SIG-M5 (cell line): ENCODE results near the gene ILF2.
"Not testable (repeated sequence)": the region's sequence is repeated elsewhere in the genome, so short reads cannot be mapped to it uniquely, and the experiment has no call there.

Experiments
- DNase-seq: peaks from one replicate; lab custom pipeline; 2025; lab: John Stamatoyannopoulos, UW

Gene ILF2

DNA sequence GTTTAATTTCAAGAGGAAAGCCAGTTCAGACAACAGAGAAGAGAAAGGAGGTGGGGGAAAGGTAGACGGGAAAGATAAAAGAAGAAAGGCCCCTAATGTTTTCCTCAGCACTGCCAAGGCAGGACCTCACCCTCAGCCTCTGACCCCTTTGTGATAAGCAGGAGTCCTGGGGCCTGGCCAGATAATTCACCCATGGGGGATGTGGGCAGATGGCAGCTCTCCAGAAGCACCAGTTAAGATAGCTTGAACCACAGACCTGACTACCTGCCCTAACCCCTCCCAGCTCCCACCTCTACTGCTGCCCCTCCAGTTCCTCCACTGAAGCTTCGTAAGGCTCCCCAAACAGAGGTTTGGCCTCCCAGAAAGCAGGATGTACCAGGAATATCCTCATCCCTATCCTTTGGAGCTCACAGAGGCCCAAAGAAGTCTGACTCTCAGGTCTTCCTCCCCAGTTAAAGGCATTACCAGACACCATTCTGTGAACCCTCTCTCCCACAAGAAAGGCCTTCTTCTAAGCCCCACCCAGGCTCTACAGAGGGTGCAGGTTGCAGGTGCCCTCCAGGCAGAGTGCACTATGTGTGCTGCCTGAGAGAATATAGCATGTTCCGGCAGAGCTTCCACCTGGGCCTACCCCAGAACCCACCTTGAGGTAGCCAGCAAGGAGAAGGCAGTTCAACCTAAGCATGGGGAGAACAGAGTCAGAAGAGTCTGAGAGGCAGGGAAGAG is 21.5 kb downstream of the ILF2 start:
- DNase-seq: no peak

DNA sequence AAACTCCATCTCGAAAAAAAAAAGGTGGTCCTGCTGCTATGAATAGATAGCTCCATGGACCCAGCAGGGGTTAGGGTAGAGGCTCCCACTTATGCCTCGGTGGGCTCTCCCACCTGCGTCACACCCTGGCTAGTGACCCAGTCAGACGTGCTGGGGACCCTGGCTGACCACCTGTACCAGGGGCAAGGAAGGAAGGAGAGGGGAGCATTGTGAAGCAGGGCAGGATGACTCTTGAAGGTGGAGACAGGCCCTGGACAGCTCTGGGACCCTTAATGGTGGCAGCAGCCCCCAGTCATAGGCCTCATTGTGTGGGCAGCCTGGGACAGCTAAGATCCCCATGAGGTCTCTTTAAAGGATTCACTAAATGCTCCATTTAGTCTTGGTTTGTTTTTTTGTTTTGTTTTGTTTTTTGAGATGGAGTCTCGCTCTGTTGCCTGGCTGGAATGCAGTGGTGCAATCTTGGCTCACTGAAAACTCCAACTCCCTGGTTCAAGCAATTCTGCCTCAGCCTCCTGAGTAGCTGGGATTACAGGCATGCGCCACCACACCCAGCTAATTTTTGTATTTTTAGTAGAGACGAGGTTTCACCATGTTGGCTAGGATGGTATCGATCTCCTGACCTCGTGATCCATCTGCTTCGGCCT is 22.7 kb downstream of the ILF2 start:
- DNase-seq: no peak

DNA sequence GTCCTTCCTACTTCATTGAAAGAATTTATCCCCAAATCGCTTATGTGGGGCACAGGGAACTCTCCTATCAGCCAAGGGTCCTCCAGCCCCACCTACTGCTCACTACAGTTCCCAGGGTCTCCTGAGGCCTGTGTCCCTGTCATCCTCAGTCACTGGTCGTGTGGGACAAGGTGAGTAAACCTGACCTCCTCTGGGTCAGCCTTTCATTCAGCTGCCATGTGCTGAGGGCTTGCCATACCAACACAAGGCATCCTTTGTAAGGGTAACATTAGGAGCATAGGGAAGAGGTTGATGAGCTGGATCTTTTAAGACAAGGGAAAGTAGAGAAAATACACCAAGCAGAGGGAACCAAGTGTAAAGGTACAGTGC is 23.5 kb downstream of the ILF2 start:
- DNase-seq: no peak

DNA sequence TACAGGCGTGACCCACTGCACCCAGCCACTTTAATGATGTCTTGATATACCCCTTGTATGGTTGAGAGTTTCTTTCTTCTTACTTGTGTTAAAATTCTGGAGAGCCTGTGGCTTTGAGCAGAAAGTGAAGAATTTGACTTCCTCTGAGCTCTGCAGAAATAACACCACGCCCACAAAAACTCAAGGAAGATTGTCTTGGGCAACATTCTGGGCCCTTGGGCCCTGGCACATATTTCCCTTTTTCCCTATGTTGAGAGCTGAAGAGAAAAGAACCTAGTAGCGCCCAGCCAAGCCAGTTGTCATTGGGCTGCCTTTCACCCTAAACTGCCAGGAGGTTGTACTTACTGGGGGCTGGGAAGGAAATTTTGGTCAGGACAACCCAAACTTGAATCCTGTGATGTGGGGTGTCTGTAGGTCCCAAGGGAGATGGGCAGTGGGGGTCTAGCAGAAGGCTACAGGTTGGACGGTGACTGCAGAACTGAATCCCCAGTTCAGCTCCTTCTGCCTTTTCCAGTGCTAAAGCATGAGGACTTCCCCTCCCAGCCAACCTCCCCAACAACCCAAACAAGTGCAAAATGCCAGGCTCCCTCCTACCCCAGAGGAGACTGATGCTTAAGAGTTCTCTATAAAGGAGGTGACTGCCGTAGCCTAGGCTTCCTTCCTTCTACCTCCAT is 24.0 kb downstream of the ILF2 start:
- no peak for DNase-seq

DNA sequence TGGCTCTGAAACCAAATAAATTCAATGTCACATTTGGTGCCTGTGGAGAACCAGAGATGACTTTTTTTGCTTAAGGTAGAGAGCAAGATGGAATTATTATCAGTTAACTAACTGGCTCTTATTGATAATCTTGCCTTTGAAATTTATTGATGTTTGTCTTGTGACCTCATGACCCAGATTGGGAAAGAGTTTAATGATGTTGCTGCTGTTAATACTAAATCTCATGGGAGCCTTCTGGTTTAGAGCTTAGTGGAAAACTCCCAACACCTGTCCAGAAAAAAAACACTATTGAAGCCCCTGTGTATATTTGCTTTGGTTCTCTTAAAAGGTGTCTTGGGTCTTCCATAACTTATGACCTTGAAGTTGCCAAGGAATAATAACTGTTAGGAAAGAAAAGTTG is 27.0 kb downstream of the ILF2 start:
- no peak for DNase-seq

DNA sequence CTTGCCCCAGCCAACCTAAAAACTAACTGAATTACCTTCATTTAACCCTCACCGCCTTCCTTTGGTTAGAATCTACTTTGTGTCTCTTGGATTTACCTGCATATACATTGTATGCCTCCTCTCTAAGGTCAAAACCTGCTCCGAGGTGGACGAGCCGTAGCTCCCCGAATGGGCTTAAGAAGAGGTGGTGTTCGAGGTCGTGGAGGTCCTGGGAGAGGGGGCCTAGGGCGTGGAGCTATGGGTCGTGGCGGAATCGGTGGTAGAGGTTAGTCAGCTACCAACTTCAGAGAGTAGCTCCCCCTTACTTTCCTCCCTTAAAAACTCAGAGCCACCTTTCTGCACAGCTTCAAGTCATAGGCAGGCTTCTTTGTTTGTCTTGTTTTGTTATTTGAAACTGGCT is 27.7 kb downstream of the ILF2 start:
- no peak for DNase-seq

DNA sequence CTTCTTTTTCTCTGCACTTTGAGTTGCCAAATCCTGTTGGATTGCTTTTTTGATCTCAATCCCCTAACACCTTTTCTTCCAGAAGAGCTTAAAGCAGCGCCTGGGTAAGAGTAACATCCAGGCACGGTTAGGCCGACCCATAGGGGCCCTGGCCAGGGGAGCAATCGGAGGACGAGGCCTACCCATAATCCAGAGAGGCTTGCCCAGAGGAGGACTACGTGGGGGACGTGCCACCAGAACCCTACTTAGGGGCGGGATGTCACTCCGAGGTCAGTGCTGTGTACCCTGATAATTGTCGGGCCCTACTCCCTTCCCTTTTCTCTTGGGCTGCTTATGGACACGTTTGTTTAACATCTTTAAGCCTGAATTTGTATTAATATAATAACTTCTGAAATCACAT is 28.6 kb downstream of the ILF2 start:
- DNase-seq: no peak

DNA sequence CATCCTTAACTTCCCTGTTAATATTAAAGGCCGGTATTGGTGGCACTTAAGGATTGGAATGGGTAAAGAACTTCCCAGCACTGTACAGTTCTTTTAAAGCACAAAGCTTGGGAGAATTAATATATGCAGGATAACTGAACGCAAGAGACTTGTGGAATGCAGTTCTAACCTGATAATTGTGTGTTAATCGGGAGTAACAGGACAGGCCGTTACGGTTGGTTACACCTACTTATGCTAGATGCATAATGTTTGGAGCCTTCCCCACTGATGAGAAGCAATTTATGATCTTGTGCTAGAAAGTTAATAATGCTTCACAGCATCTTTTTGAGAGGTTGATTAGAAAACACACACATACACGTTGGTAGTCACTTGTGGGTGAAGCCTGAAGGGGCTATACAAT is 29.9 kb downstream of the ILF2 start:
- no peak for DNase-seq

DNA sequence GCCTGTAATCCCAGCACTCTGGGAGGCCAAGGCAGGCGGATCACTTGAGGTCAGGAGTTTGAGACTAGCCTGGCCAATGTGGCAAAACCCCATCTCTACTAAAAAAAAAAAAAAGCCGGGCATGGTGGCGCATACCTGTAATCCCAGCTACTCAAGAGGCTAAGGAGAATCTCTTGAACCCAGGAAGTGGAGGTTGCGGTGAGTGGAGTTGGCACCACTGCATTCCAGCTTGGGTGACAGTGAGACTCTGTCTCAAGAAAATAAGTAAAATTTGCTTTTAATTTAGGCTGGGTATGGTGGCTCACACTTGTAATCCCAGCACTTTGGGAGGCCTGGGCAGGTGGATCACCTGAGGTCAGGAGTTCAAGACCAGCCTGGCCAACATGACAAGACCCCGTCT is 30.6 kb downstream of the ILF2 start:
- DNase-seq: not testable (repeated sequence)

DNA sequence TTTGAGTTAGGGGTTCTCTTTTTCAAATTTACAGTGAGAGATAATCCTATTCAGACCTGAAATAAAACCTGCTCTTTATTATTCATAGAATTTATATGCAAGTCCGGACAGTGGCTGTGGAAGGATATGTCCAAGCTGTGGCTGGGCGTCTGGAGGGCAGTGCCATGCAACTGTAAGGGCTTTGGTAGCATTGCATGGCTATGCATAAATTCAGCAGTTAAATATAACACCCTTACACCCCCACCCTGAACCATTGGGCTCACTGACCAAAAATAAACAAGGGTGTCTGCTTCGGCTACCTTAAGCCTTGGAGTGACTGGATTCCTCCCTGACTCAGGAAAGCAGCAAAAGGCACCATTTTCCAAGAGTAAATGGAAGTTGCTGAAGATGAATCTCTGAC is 31.5 kb downstream of the ILF2 start:
- DNase-seq: no peak

DNA sequence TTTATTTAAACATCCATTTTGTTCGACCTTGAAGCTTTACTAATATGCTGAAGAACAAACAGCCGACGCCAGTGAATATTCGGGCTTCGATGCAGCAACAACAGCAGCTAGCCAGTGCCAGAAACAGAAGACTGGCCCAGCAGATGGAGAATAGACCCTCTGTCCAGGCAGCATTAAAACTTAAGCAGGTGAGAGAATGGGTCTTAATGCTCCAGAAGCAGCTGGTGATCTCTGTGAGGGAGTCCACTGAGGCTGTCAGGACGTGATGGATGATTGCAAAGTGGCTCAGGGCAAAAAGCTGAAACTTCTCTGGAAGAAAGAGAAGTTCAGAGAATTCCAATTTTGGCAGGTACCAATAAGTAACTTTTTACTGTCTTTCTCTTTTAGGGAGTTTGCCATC is 32.5 kb downstream of the ILF2 start:
- no peak for DNase-seq

DNA sequence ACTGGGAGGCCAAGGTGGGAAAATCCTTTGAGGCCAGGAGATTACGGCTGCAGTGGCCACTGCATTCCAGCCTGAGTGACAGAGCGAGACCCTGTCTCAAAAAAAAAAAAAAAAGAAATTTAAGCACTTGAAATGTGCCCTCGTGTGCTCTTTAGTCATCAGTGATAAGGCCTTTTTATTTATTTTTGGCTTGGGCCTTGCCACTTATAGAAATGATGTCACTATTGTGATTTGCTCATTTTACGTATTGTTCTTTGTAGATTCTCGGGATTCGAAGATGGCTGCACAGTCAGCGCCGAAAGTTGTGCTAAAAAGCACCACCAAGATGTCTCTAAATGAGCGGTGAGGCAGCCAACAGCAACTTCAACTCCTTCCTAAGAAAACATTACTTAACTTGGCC is 34.5 kb downstream of the ILF2 start:
- no peak for DNase-seq

DNA sequence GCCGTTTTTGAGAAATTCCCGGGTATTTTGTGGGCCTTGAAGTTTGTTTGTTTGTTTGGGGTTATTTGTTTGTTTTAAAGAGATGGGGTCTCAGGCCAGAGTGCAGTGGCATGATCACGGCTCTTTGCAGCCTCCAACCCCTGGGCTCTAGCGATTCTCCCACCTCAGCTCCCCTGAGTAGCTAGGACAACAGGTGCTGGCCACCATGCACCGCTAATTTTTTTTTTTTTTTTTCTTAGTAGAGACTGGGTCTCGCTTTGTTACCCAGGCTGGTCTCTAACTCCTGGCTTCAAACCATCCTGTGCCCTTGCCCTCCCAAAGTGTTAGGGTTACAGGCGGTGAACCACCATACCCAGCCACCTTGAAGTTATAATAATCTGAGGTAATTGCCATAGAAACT is 34.9 kb downstream of the ILF2 start:
- DNase-seq: no peak

DNA sequence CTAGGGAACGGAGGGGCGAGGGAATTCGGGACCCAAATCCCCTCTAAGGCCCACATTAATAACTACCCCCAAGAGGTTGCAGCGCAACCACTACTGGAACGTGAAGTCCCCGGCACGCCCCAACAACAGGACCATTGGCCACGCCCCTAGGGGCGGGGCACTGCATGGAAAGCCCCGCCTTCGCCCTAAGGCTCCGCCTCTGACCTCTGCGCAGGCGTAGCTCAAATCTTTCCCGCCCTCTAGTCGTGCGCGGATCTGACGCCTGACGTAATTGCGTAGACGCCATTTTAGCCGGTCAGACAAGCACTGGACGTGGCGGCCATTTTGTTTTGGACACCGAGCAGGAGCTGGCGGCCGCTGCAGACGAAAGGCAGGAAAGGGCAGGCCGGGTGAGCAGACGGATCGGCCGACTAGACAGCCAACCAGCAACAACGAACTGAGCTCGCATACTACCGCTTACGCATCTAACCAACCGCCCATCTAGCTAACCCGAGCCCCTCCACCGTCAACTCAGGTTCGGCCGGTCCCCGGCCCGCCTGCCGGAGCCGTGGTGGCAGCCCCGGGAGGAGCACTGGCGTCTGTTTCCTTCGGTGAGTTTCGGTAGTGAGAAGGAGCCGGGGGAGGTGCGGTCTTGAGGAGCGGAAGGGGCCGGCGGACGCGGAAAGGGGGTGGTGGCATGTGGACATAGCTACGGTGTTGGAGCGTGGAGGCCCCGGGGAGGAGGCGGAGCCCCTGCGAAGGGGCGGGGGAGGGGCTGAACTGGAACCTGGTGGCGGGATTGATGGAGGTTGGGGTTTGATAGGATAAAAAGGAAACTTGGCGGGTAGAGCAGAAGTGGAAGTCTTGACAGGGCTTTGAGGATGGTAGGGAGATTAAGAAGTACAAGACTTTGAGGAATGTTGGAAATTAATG is 36.8 kb downstream of the ILF2 start, which contains the start of gene CHTOP:
Gene CHTOP, plus strand, starts transcription at position 313 of the 912 bp plus-strand sequence. CDS start 2,523 bp downstream, outside the sequence.
- DNase-seq: peak; percentile 83

DNA sequence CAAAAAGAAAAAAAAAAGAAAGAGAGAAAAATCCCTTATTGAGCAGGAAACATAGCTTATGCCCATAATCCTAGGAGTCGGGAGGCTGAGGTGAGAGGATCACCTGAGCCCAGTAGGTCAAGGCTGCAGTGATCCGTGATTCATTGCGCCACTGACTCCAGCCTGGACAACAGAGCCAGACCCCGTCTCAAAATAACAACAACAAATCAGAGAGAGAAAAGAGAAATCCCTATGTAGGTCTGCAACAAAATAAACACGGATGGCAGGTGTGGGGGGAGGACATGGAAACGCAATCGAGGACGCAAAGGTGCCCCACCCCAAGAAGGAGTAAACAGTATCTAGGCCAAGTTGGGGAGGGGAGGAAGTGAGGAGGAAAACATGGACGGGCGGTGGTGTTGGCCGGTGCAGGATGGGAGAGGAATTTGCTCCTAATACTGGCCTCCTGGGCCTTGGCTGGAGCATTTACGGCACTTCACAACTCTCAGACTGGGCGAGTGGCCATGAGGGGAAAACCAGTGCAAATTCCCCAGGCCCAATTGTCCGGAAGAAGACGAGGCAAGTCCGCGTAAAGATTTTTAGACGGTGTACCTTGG is 37.5 kb downstream of the ILF2 start:
- no peak for DNase-seq

DNA sequence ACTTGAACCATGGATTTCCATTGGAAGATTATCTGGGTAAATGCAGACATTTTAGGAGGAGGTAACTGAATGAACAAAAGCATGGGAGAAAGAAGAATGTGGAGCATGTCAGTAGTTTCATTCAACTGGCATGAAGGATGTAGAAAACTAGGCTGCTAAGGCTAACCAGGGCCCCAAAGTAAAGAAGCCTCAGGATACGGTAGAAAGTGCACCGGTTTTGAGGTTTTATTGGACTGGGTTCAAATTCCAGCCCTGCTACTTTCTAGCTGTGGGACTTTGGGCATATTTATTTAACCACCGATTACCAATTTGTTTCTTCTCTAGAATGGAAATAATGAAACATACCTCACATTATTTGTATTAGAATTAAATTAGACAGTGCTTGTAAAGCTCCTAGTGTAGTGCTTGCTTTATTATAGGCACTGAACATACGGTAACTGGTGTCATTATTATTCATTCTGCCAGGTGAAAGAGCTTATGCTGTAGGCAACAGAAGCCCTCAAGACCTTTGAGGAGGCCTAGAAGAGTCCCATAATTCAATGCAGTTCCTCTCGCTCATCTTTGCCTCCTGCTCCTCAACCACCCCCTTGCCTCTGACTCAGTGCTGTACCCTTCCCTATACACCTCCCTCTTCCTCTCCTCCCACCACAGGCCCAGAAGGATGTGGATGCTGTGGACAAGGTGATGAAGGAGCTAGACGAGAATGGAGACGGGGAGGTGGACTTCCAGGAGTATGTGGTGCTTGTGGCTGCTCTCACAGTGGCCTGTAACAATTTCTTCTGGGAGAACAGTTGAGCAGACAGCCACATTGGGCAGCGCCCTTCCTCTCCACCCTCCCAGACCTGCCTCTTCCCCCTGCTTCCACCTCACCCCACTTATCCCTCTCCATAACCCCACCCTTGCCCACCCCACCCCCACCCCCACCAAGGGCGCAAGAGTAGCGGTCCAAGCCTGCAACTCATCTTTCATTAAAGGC is 39.5 kb downstream of the ILF2 start:
- no peak for DNase-seq

DNA sequence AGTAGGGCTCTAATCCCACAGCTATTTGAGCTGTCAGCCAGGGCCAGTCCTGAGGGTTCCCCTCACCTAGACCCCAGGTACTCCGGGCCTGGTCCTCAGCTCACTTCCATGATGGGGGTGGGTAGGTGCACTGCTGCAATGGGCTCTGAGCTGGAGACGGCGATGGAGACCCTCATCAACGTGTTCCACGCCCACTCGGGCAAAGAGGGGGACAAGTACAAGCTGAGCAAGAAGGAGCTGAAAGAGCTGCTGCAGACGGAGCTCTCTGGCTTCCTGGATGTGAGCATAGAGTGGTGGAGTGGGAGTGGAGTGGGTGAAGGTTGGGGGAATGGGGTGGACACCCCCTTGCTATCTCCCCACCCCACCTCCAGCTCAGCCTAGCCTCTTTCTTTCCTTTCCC is 40.4 kb downstream of the ILF2 start:
- DNase-seq: no peak

DNA sequence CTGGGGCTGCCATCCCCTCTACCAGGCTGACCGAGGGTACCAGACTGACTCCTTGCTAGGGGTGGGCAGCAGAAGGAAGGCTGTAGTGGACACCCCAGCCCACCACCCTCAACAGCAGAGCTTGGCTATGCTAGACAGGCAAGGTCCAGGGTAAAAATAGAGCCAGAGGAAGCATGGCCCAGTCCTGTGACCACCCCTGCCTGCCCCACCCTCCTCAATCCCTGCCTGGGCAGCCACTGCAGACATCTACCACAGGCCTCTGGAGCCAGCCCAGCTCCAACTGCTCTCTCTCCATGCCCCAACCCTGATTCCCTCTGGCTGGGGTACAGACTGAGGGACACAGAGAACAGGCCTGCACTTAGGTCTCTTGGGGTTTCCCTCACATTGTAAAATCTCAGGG is 40.8 kb downstream of the ILF2 start:
- no peak for DNase-seq

DNA sequence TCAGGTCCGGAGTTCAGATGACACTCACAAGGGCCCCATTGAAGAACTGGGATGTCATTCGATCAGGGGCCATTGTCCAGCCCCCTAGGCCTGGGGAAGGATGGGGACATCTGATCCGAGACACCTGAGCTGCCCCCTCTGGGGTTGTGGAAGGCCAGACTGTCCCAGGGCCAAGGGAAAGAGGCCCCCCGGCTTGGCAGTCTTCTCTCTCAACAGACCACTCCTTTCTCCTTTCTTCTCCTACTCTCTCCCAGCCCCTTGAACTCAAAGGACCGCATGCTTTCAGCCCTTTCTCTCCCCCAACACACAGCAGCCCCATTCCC is 41.5 kb downstream of the ILF2 start:
- DNase-seq: no peak

DNA sequence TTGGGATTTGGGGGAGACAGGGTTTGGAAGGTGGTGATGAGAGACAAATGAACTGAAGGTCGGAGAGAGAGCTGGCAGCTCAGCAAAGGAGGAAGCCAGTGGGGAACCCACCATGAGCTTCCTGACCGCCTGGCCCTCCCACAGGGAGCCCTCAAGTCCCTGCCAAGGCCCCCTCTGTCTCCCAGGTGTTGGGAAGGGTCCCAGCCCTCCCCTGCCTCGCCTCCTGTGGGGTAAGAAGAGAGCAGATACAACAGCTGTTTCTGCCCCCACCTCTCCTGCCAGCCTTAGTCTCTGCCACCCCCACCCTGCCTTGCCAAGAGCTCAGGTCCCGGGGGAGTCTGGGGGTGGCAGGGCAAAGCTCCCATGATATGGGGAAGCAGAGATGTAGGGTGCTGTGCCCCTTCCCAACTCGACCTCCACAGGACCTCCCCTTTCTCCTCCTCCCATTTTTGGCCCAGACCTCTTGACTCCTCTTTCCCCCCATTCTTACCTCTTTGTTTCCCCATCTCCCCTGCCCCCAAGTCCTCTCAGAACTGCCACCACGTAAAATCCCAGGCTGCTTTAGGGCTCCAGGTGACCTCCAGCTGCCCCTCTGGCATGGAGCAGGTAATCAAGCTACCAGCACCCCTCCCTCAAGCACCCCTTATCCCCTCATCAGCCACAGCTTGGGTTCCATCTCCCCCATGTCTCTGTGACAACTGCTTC is 42.0 kb downstream of the ILF2 start:
- DNase-seq: no peak
